LNCaP clone FGC (cell line): ENCODE data around the gene ZMAT3.

Experiments used
- DNase-seq: peaks from one replicate; pipeline ENCODE4 v3.0.0-alpha.2; 2011; ENCODE audit warnings: low read depth
- H3K4me3 ChIP-seq: 2 replicates; pipeline ENCODE4 v1.5.1; 2011; ENCODE audit warnings: mild to moderate bottlenecking, low read depth, low read length, control low read depth
- CTCF ChIP-seq: IDR thresholded peaks from 2 replicates; pipeline ENCODE4 v1.5.1; 2012; ENCODE audit warnings: mild to moderate bottlenecking; ENCODE audit not compliant: control insufficient read depth, insufficient read depth; ENCODE audit errors: extremely low read depth

Gene ZMAT3

GRCh38 chr3:179000659-179001058, 71.0 kb downstream of the ZMAT3 start:
- no peak for DNase-seq
- H3K4me3 ChIP-seq: no peak overlapping the region
- no peak for TF ChIP-seq CTCF

GRCh38 chr3:179000144-179000543, 71.5 kb downstream of the ZMAT3 start:
- TF ChIP-seq CTCF: no peak
- H3K4me3 ChIP-seq: no peak overlapping the region
- DNase-seq: no peak

- no peak for TF ChIP-seq CTCF
- H3K4me3 ChIP-seq: no peak overlapping the region
- no peak for DNase-seq
Observed at GRCh38 chr3:178996399-178996798, 75.2 kb downstream of the ZMAT3 start.

GRCh38 chr3:178990293-178990692, 81.3 kb downstream of the ZMAT3 start:
- no peak overlapping the region for H3K4me3 ChIP-seq
- TF ChIP-seq CTCF: no peak
- DNase-seq: no peak

- no peak for TF ChIP-seq CTCF
- DNase-seq: no peak
Observed at GRCh38 chr3:178989821-178990220, 81.8 kb downstream of the ZMAT3 start.

GRCh38 chr3:178987745-178988144, 83.9 kb downstream of the ZMAT3 start:
- no peak overlapping the region for H3K4me3 ChIP-seq
- TF ChIP-seq CTCF: no peak
- DNase-seq: no peak

More at GRCh38 chr3:178989821-178990220, 81.8 kb downstream of the ZMAT3 start:
- no peak overlapping the region for H3K4me3 ChIP-seq

GRCh38 chr3:178986456-178986855, 85.2 kb downstream of the ZMAT3 start:
- H3K4me3 ChIP-seq: no peak overlapping the region
- DNase-seq: no peak
- no peak for TF ChIP-seq CTCF
